HG03469 (cell line): Measurements from ENCODE around the gene MYOM3.

Source experiments
- ATAC-seq: cut with Tn5 transposase; IDR thresholded peaks from one replicate; pipeline ENCODE4 v1.9.1; 2021; ENCODE audit warnings: mild to moderate bottlenecking, moderate library complexity, moderate number of reproducible peaks; ENCODE audit not compliant: unreplicated experiment

The MYOM3 gene

GRCh38 chr1:24111996-24112779 lies at the start of gene MYOM3:
Gene MYOM3, minus strand, starts transcription at chr1:24112135. Its CDS starts 3,499 bp downstream, at chr1:24108636.
- no peak for ATAC-seq

GRCh38 chr1:24161270-24161669 lies 49.3 kb upstream of the MYOM3 start:
- no peak for ATAC-seq

- no peak for ATAC-seq
Measured at GRCh38 chr1:24159366-24159765, 47.4 kb upstream of the MYOM3 start.

- ATAC-seq, result no peak
Measured at GRCh38 chr1:24157918-24158481, 46.1 kb upstream of the MYOM3 start.

- ATAC-seq, result no peak
Measured at GRCh38 chr1:24156542-24157260, 44.8 kb upstream of the MYOM3 start.

- no peak for ATAC-seq
Measured at GRCh38 chr1:24155011-24155782, 43.3 kb upstream of the MYOM3 start.

- no peak for ATAC-seq
Measured at GRCh38 chr1:24154215-24154614, 42.3 kb upstream of the MYOM3 start.

- no peak for ATAC-seq
Measured at GRCh38 chr1:24152631-24153494, 40.9 kb upstream of the MYOM3 start.

GRCh38 chr1:24151175-24151533 lies 39.2 kb upstream of the MYOM3 start:
- no peak for ATAC-seq

GRCh38 chr1:24150234-24151174 lies 38.6 kb upstream of the MYOM3 start:
- no peak for ATAC-seq

- no peak for ATAC-seq
Measured at GRCh38 chr1:24149866-24150233, 37.9 kb upstream of the MYOM3 start.

- no peak for ATAC-seq
Measured at GRCh38 chr1:24147816-24148215, 35.9 kb upstream of the MYOM3 start.

- no peak for ATAC-seq
Measured at GRCh38 chr1:24147194-24147593, 35.3 kb upstream of the MYOM3 start.

- ATAC-seq, result no peak
Measured at GRCh38 chr1:24142546-24143534, 30.9 kb upstream of the MYOM3 start, which contains the start of gene IL22RA1. Gene IL22RA1, minus strand, starts transcription at chr1:24143140. Its CDS starts 58 bp downstream, at chr1:24143082.

GRCh38 chr1:24141311-24141997 lies 29.5 kb upstream of the MYOM3 start:
- no peak for ATAC-seq

- ATAC-seq, result no peak
Measured at GRCh38 chr1:24140741-24141181, 28.8 kb upstream of the MYOM3 start.

- no peak for ATAC-seq
Measured at GRCh38 chr1:24139841-24140425, 28.0 kb upstream of the MYOM3 start.
